ENCODE measurements around the gene SGMS1. TPM values are rescaled to one million over a fixed set of nuclear protein-coding genes. Genes with fewer than 3 reads are reported as not detected.

Gene SGMS1
- total RNA-seq, 1 donor from 2014 or later = 18.6 TPM

GRCh38 chr10:50601974-50602373, 21.8 kb downstream of the SGMS1 start:
- H3K36me3 Mint-ChIP-seq (ENCODE audit: low read depth) = peaks cover 3% of the 10 kb centered on the region
- DNase-seq (ENCODE audit: low spot score) = no peak
- H3K27me3 Mint-ChIP-seq (ENCODE audit: insufficient read depth) = no peaks in the 10 kb centered on the region
- no peaks in the 10 kb centered on the region for H3K9me3 Mint-ChIP-seq
- peaks cover 27% of the 10 kb centered on the region for H3K4me1 Mint-ChIP-seq (ENCODE audit: low read depth)
- no peak overlapping the region for H3K27ac Mint-ChIP-seq
- no peak overlapping the region for H3K4me3 Mint-ChIP-seq
- intact Hi-C loops (cut with micrococcal nuclease) = no loop called here

- Mint-ChIP-seq H3K27ac (no peak overlapping the region), H3K36me3 (ENCODE audit: low read depth) (peaks cover 3% of the 10 kb centered on the region), H3K9me3 (no peaks in the 10 kb centered on the region), H3K27me3 (ENCODE audit: insufficient read depth) (no peaks in the 10 kb centered on the region), H3K4me3 (no peak overlapping the region), H3K4me1 (ENCODE audit: low read depth) (peaks cover 31% of the 10 kb centered on the region)
- intact Hi-C loops (cut with micrococcal nuclease) = no loop called here
- DNase-seq (ENCODE audit: low spot score) = no peak
Observed at GRCh38 chr10:50600831-50601477, 22.8 kb downstream of the SGMS1 start.

GRCh38 chr10:50600286-50600685, 23.5 kb downstream of the SGMS1 start:
- DNase-seq (ENCODE audit: low spot score) = no peak
- no peak overlapping the region for H3K4me3 Mint-ChIP-seq
- H3K27me3 Mint-ChIP-seq (ENCODE audit: insufficient read depth) = no peaks in the 10 kb centered on the region
- intact Hi-C loops (cut with micrococcal nuclease) = no loop called here
- H3K9me3 Mint-ChIP-seq = no peaks in the 10 kb centered on the region
- H3K36me3 Mint-ChIP-seq (ENCODE audit: low read depth) = peaks cover 3% of the 10 kb centered on the region
- H3K4me1 Mint-ChIP-seq (ENCODE audit: low read depth) = peaks cover 24% of the 10 kb centered on the region
- H3K27ac Mint-ChIP-seq = no peak overlapping the region

GRCh38 chr10:50596897-50597296, 26.9 kb downstream of the SGMS1 start:
- intact Hi-C loops (cut with micrococcal nuclease) = no loop called here
- H3K4me1 Mint-ChIP-seq (ENCODE audit: low read depth) = peaks cover 6% of the 10 kb centered on the region
- peaks cover 3% of the 10 kb centered on the region for H3K36me3 Mint-ChIP-seq (ENCODE audit: low read depth)
- no peak overlapping the region for H3K4me3 Mint-ChIP-seq
- no peaks in the 10 kb centered on the region for H3K27me3 Mint-ChIP-seq (ENCODE audit: insufficient read depth)
- no peak for DNase-seq (ENCODE audit: low spot score)
- H3K27ac Mint-ChIP-seq = no peak overlapping the region
- no peaks in the 10 kb centered on the region for H3K9me3 Mint-ChIP-seq

GRCh38 chr10:50596456-50596855, 27.3 kb downstream of the SGMS1 start:
- Mint-ChIP-seq H3K27me3 (ENCODE audit: insufficient read depth) (no peaks in the 10 kb centered on the region), H3K4me3 (no peak overlapping the region), H3K4me1 (ENCODE audit: low read depth) (peaks cover 6% of the 10 kb centered on the region), H3K9me3 (no peaks in the 10 kb centered on the region), H3K36me3 (ENCODE audit: low read depth) (peaks cover 3% of the 10 kb centered on the region), H3K27ac (no peak overlapping the region)
- intact Hi-C loops (cut with micrococcal nuclease) = no loop called here
- no peak for DNase-seq (ENCODE audit: low spot score)

GRCh38 chr10:50595785-50596184, 28.0 kb downstream of the SGMS1 start:
- Mint-ChIP-seq H3K36me3 (ENCODE audit: low read depth) (peaks cover 3% of the 10 kb centered on the region), H3K4me3 (no peak overlapping the region), H3K27ac (no peak overlapping the region), H3K4me1 (ENCODE audit: low read depth) (peaks cover 6% of the 10 kb centered on the region), H3K9me3 (no peaks in the 10 kb centered on the region), H3K27me3 (ENCODE audit: insufficient read depth) (no peaks in the 10 kb centered on the region)
- no peak for DNase-seq (ENCODE audit: low spot score)
- intact Hi-C loops (cut with micrococcal nuclease) = no loop called here

- Mint-ChIP-seq H3K4me1 (ENCODE audit: low read depth) (peaks cover 6% of the 10 kb centered on the region), H3K36me3 (ENCODE audit: low read depth) (peaks cover 7% of the 10 kb centered on the region), H3K4me3 (no peak overlapping the region), H3K27ac (no peak overlapping the region), H3K27me3 (ENCODE audit: insufficient read depth) (no peaks in the 10 kb centered on the region), H3K9me3 (no peaks in the 10 kb centered on the region)
- intact Hi-C loops (cut with micrococcal nuclease) = no loop called here
- no peak for DNase-seq (ENCODE audit: low spot score)
Observed at GRCh38 chr10:50593523-50594376, 30.0 kb downstream of the SGMS1 start.

- peaks cover 6% of the 10 kb centered on the region for H3K4me1 Mint-ChIP-seq (ENCODE audit: low read depth)
Observed at GRCh38 chr10:50592961-50593418, 30.8 kb downstream of the SGMS1 start.

GRCh38 chr10:50590935-50591334, 32.8 kb downstream of the SGMS1 start:
- H3K9me3 Mint-ChIP-seq = no peaks in the 10 kb centered on the region
- H3K27ac Mint-ChIP-seq = no peak overlapping the region
- H3K36me3 Mint-ChIP-seq (ENCODE audit: low read depth) = peaks cover 21% of the 10 kb centered on the region
- H3K27me3 Mint-ChIP-seq (ENCODE audit: insufficient read depth) = no peaks in the 10 kb centered on the region
- H3K4me1 Mint-ChIP-seq (ENCODE audit: low read depth) = no peaks in the 10 kb centered on the region
- no peak overlapping the region for H3K4me3 Mint-ChIP-seq
- intact Hi-C loops (cut with micrococcal nuclease) = no loop called here
- DNase-seq (ENCODE audit: low spot score) = no peak

More at GRCh38 chr10:50592961-50593418, 30.8 kb downstream of the SGMS1 start:
- H3K27me3 Mint-ChIP-seq (ENCODE audit: insufficient read depth) = no peaks in the 10 kb centered on the region
- DNase-seq (ENCODE audit: low spot score) = no peak
- no peaks in the 10 kb centered on the region for H3K9me3 Mint-ChIP-seq
- no peak overlapping the region for H3K4me3 Mint-ChIP-seq
- intact Hi-C loops (cut with micrococcal nuclease) = no loop called here
- H3K27ac Mint-ChIP-seq = no peak overlapping the region
- H3K36me3 Mint-ChIP-seq (ENCODE audit: low read depth) = peaks cover 11% of the 10 kb centered on the region

GRCh38 chr10:50586740-50587088, 37.0 kb downstream of the SGMS1 start:
- Mint-ChIP-seq H3K27ac (no peak overlapping the region), H3K9me3 (no peaks in the 10 kb centered on the region), H3K27me3 (ENCODE audit: insufficient read depth) (no peaks in the 10 kb centered on the region), H3K4me1 (ENCODE audit: low read depth) (no peaks in the 10 kb centered on the region), H3K36me3 (ENCODE audit: low read depth) (peaks cover 21% of the 10 kb centered on the region), H3K4me3 (no peak overlapping the region)
- intact Hi-C loops (cut with micrococcal nuclease) = no loop called here
- no peak for DNase-seq (ENCODE audit: low spot score)

- Mint-ChIP-seq H3K27ac (no peak overlapping the region), H3K36me3 (ENCODE audit: low read depth) (peaks cover 21% of the 10 kb centered on the region)
Observed at GRCh38 chr10:50585921-50586739, 37.6 kb downstream of the SGMS1 start.

GRCh38 chr10:50582766-50583762, 40.7 kb downstream of the SGMS1 start:
- H3K27me3 Mint-ChIP-seq (ENCODE audit: insufficient read depth) = no peaks in the 10 kb centered on the region
- no peaks in the 10 kb centered on the region for H3K9me3 Mint-ChIP-seq
- H3K36me3 Mint-ChIP-seq (ENCODE audit: low read depth) = peaks cover 16% of the 10 kb centered on the region
- intact Hi-C loops (cut with micrococcal nuclease) = no loop called here
- no peak for DNase-seq (ENCODE audit: low spot score)
- no peak overlapping the region for H3K27ac Mint-ChIP-seq
- peaks cover 11% of the 10 kb centered on the region for H3K4me1 Mint-ChIP-seq (ENCODE audit: low read depth)
- no peak overlapping the region for H3K4me3 Mint-ChIP-seq

More at GRCh38 chr10:50585921-50586739, 37.6 kb downstream of the SGMS1 start:
- H3K27me3 Mint-ChIP-seq (ENCODE audit: insufficient read depth) = no peaks in the 10 kb centered on the region
- H3K9me3 Mint-ChIP-seq = no peaks in the 10 kb centered on the region
- H3K4me3 Mint-ChIP-seq = no peak overlapping the region
- peaks cover 2% of the 10 kb centered on the region for H3K4me1 Mint-ChIP-seq (ENCODE audit: low read depth)
- DNase-seq (ENCODE audit: low spot score) = no peak
- intact Hi-C loops (cut with micrococcal nuclease) = no loop called here

Measured in activated T-helper 1 cell treated with anti-CD3 and anti-CD28 coated beads, Interleukin-12 subunit alpha, Interleukin-12 subunit beta, Interleukin-2, Interleukin-4 antibody, amounts not matched to agents 30 ng/mL and 10 ng/mL and 1 ng/mL, durations not matched to agents 14 hours and 24 hours and 36 hours (primary cell).